Lower leg skin (tissue), 3 donors: ENCODE data around the gene DSCAML1.

ENCODE experiments used
- POLR2A ChIP-seq, 2 donors: fragments of 450-650 bp; IDR thresholded peaks; one replicate each; pipeline ENCODE4 v1.6.1; 2016 to 2017; ENCODE audit warnings: antibody characterized with exemption in 2 of 2, mild to moderate bottlenecking in 1 of 2, moderate library complexity in 1 of 2
- TF ChIP-seq, protein P1 (sequence below), 3 donors: fragments of 450-650 bp; IDR thresholded peaks; one replicate each; pipeline ENCODE4 v1.5.1; 2016; ENCODE audit warnings: antibody characterized with exemption in 3 of 3, mild to moderate bottlenecking in 3 of 3, moderate library complexity in 2 of 3

DNA sequence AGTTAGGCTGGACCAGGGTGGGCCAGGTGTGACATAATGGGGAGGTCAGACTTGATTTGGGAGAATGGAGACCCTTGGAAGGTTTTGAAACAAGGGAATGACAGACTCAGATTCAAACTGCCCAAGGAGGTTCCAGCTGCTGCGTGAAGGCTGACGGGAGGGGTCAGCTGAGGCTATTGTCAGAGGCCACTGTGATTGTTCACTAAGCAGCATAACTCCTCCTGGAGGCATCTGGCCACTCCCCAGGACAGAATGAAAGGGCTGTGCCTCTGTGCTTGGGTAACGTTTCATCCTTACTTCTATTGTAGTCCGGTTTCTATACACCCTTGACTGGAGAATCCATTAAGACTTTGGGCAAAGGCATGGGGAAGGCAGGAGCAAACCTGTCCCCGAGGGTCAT is 126.6 kb downstream of the DSCAML1 start:
- TF ChIP-seq, protein P1, sequence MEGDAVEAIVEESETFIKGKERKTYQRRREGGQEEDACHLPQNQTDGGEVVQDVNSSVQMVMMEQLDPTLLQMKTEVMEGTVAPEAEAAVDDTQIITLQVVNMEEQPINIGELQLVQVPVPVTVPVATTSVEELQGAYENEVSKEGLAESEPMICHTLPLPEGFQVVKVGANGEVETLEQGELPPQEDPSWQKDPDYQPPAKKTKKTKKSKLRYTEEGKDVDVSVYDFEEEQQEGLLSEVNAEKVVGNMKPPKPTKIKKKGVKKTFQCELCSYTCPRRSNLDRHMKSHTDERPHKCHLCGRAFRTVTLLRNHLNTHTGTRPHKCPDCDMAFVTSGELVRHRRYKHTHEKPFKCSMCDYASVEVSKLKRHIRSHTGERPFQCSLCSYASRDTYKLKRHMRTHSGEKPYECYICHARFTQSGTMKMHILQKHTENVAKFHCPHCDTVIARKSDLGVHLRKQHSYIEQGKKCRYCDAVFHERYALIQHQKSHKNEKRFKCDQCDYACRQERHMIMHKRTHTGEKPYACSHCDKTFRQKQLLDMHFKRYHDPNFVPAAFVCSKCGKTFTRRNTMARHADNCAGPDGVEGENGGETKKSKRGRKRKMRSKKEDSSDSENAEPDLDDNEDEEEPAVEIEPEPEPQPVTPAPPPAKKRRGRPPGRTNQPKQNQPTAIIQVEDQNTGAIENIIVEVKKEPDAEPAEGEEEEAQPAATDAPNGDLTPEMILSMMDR (IDR thresholded peaks at IDR 0.05) = no peak
- TF ChIP-seq POLR2A (IDR thresholded peaks at IDR 0.05) = no peak
